HG02610 (cell line): ENCODE results near the gene ROR1.
A peak's percentile ranks its signal among the peaks of the same experiment; 100 is the strongest.

ENCODE experiments used
- ATAC-seq: cut with Tn5 transposase; IDR thresholded peaks from one replicate; pipeline ENCODE4 v1.9.1; 2021; ENCODE audit warnings: mild to moderate bottlenecking, moderate library complexity; ENCODE audit not compliant: unreplicated experiment

The ROR1 gene

GRCh38 chr1:64124704-64125440 is 351.1 kb downstream of the ROR1 start:
- no peak for ATAC-seq

- ATAC-seq = no peak
Measured at GRCh38 chr1:64126581-64126980, 352.8 kb downstream of the ROR1 start.

- no peak for ATAC-seq
Measured at GRCh38 chr1:64127297-64127696, 353.5 kb downstream of the ROR1 start.

GRCh38 chr1:64129701-64130100 is 355.9 kb downstream of the ROR1 start:
- no peak for ATAC-seq

GRCh38 chr1:64131155-64131554 is 357.3 kb downstream of the ROR1 start:
- no peak for ATAC-seq

- ATAC-seq = no peak
Measured at GRCh38 chr1:64133036-64133435, 359.2 kb downstream of the ROR1 start.

- no peak for ATAC-seq
Measured at GRCh38 chr1:64135462-64136223, 361.8 kb downstream of the ROR1 start.

- no peak for ATAC-seq
Measured at GRCh38 chr1:64136296-64136695, 362.5 kb downstream of the ROR1 start.

GRCh38 chr1:64136752-64137411 is 363.1 kb downstream of the ROR1 start:
- ATAC-seq = peak; percentile 59

- no peak for ATAC-seq
Measured at GRCh38 chr1:64137412-64137803, 363.6 kb downstream of the ROR1 start.

GRCh38 chr1:64139877-64140276 is 366.1 kb downstream of the ROR1 start:
- no peak for ATAC-seq

- ATAC-seq = no peak
Measured at GRCh38 chr1:64140596-64140995, 366.8 kb downstream of the ROR1 start.

GRCh38 chr1:64147045-64147724 is 373.4 kb downstream of the ROR1 start:
- no peak for ATAC-seq

- ATAC-seq = no peak
Measured at GRCh38 chr1:64147759-64148158, 373.9 kb downstream of the ROR1 start.

- no peak for ATAC-seq
Measured at GRCh38 chr1:64150266-64150665, 376.4 kb downstream of the ROR1 start.

GRCh38 chr1:64150729-64151230 is 377.0 kb downstream of the ROR1 start:
- ATAC-seq = no peak

GRCh38 chr1:64155278-64155677 is 381.5 kb downstream of the ROR1 start:
- no peak for ATAC-seq

GRCh38 chr1:64161357-64161941 is 387.6 kb downstream of the ROR1 start:
- no peak for ATAC-seq

- ATAC-seq = no peak
Measured at GRCh38 chr1:64162151-64162550, 388.3 kb downstream of the ROR1 start.

GRCh38 chr1:64162804-64163203 is 389.0 kb downstream of the ROR1 start:
- ATAC-seq = no peak

- ATAC-seq = no peak
Measured at GRCh38 chr1:64163431-64163830, 389.6 kb downstream of the ROR1 start.
